Nephron (organoid): ENCODE results near the gene PCBP3.

ENCODE experiments used
- H3K27ac Mint-ChIP-seq, 3 experiments: 2 replicates each; pipeline ENCODE4 v1.8.0; 2020; ENCODE audit warnings: mixed read lengths in 3 of 3, mild to moderate bottlenecking in 2 of 3, moderate library complexity in 1 of 3
- H3K27me3 Mint-ChIP-seq: 2 replicates; pipeline ENCODE4 v1.8.0; 2021; ENCODE audit warnings: low read depth, mild to moderate bottlenecking, moderate library complexity, mixed read lengths
- H3K36me3 Mint-ChIP-seq: 2 replicates; pipeline ENCODE4 v1.8.0; 2020; ENCODE audit warnings: low read depth, mixed read lengths
- H3K4me1 Mint-ChIP-seq: 2 replicates; pipeline ENCODE4 v1.8.0; 2020; ENCODE audit warnings: mixed read lengths
- H3K4me3 Mint-ChIP-seq, 3 experiments: 2 replicates each; pipeline ENCODE4 v1.8.0; 2020; ENCODE audit warnings: mild to moderate bottlenecking in 3 of 3, mixed read lengths in 3 of 3, moderate library complexity in 2 of 3
- H3K9me3 Mint-ChIP-seq: 2 replicates; pipeline ENCODE4 v1.8.0; 2020; ENCODE audit warnings: mixed read lengths
- CTCF ChIP-seq, 3 experiments: fragments of 200-600 bp; sonication (generic); IDR thresholded peaks; one replicate each; pipeline ENCODE4 v1.5.0; 2021; ENCODE audit warnings: antibody characterized with exemption in 3 of 3; ENCODE audit not compliant: unreplicated experiment in 3 of 3

The PCBP3 gene

GRCh38 chr21:45824546-45825215, 181.2 kb downstream of the PCBP3 start:
- H3K36me3 Mint-ChIP-seq = no peaks in the 10 kb centered on the region
- H3K4me1 Mint-ChIP-seq = peaks cover 33% of the 10 kb centered on the region
- no peak for TF ChIP-seq CTCF (IDR thresholded peaks at IDR 0.05; ENCODE audit: unreplicated experiment in 3 of 3)
- H3K27ac Mint-ChIP-seq = peak overlapping the region in 1 of 3 experiments; percentile 53
- H3K9me3 Mint-ChIP-seq = no peaks in the 10 kb centered on the region
- H3K27me3 Mint-ChIP-seq = peaks cover 28% of the 10 kb centered on the region
- H3K4me3 Mint-ChIP-seq = no peak overlapping the region

- no peaks in the 10 kb centered on the region for H3K9me3 Mint-ChIP-seq
- no peak for TF ChIP-seq CTCF (IDR thresholded peaks at IDR 0.05; ENCODE audit: unreplicated experiment in 3 of 3)
Measured at GRCh38 chr21:45825219-45825618, 181.7 kb downstream of the PCBP3 start.

GRCh38 chr21:45826676-45827301, 183.3 kb downstream of the PCBP3 start:
- no peak for TF ChIP-seq CTCF (IDR thresholded peaks at IDR 0.05; ENCODE audit: unreplicated experiment in 3 of 3)
- H3K36me3 Mint-ChIP-seq = no peaks in the 10 kb centered on the region
- peaks cover 18% of the 10 kb centered on the region for H3K4me1 Mint-ChIP-seq
- no peak overlapping the region for H3K4me3 Mint-ChIP-seq
- H3K27me3 Mint-ChIP-seq = peaks cover 23% of the 10 kb centered on the region
- no peaks in the 10 kb centered on the region for H3K9me3 Mint-ChIP-seq
- peak overlapping the region in 1 of 3 experiments; percentile 29 for H3K27ac Mint-ChIP-seq

More at GRCh38 chr21:45825219-45825618, 181.7 kb downstream of the PCBP3 start:
- no peak overlapping the region for H3K27ac Mint-ChIP-seq
- no peaks in the 10 kb centered on the region for H3K36me3 Mint-ChIP-seq
- no peak overlapping the region for H3K4me3 Mint-ChIP-seq
- H3K27me3 Mint-ChIP-seq = peaks cover 28% of the 10 kb centered on the region
- H3K4me1 Mint-ChIP-seq = peaks cover 31% of the 10 kb centered on the region

- no peaks in the 10 kb centered on the region for H3K9me3 Mint-ChIP-seq
- TF ChIP-seq CTCF (IDR thresholded peaks at IDR 0.05; ENCODE audit: unreplicated experiment in 3 of 3) = no peak
Measured at GRCh38 chr21:45827302-45827692, 183.8 kb downstream of the PCBP3 start.

GRCh38 chr21:45827881-45828579, 184.5 kb downstream of the PCBP3 start:
- Mint-ChIP-seq H3K9me3 (no peaks in the 10 kb centered on the region), H3K27me3 (peaks cover 20% of the 10 kb centered on the region), H3K36me3 (no peaks in the 10 kb centered on the region), H3K4me1 (peaks cover 22% of the 10 kb centered on the region), H3K4me3 (no peak overlapping the region), H3K27ac (no peak overlapping the region)
- no peak for TF ChIP-seq CTCF (IDR thresholded peaks at IDR 0.05; ENCODE audit: unreplicated experiment in 3 of 3)

More at GRCh38 chr21:45827302-45827692, 183.8 kb downstream of the PCBP3 start:
- no peak overlapping the region for H3K4me3 Mint-ChIP-seq
- no peaks in the 10 kb centered on the region for H3K36me3 Mint-ChIP-seq
- H3K27me3 Mint-ChIP-seq = peaks cover 22% of the 10 kb centered on the region
- H3K27ac Mint-ChIP-seq = no peak overlapping the region
- H3K4me1 Mint-ChIP-seq = peaks cover 17% of the 10 kb centered on the region
